ENCODE data around the gene AP3D1. TPM values are rescaled to one million over a fixed set of nuclear protein-coding genes. Genes with fewer than 3 reads are reported as not detected.

Gene AP3D1
- total and polyA plus RNA-seq, 9 of the 15 experiments (the other 6 are each of a cell fraction or from before 2014, with no cell fraction given), result 1.2 to 86.1 (median 35.9) TPM

DNA sequence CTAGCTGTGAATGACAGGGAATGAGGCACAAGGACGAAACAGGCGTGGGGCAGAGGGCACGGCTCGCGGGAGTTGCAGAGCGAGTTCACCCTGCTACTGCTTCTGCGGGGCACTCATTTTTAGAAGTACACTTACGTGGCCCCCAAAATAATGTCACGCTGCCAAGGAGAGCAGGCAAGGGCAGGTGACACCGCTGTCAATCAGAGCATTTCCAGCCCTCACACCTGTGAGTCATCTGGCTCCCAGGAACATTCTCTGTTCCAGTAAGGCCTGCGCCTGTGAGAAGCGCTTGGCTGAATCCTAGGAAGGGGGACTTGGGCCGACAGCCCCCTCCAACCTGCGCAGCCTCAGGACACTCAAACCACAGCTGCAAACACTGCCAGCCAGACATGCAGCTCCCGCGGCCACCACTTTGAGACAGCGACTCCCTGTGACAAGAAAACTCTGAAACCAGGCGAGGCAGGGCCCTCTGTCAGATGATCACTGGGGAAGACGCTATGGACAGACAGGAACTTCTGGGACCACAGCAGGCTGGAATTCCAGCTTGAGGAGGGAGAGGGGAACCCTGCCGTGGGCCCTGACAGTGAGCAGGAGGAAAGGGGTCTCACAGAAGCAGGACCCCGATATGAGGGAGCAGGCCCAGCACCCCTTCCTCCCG is 25.1 kb upstream of the AP3D1 start:
- in situ Hi-C loops (cut with MboI), result no loop called here
- H3K9me3 ChIP-seq (replicated peaks; ENCODE audit: control insufficient read depth, insufficient read depth, low read depth, low read length), result no peaks in the 10 kb centered on the region
- H3K9ac ChIP-seq (ENCODE audit: insufficient read depth in 1 of 2, low read depth in 2 of 2, low read length in 2 of 2), result peak overlapping the region in 1 of 2 experiments; percentile 43; a peak in 2 of 4 replicates
- no peaks in the 10 kb centered on the region for H3K27me3 ChIP-seq (ENCODE audit: control insufficient read depth in 2 of 2, insufficient read depth in 2 of 2, low read length in 2 of 2)
- CTCF ChIA-PET (ENCODE audit: low intra/inter-chr PET ratio), result interaction anchor here (0.7 kb wide), 1 partner anchor 8 kb away, joined by 3 read pairs; no protein-coding TSS in a partner anchor
- FAIRE-seq (no peak), DNase-seq (ENCODE audit: extremely low read depth in 1 of 4, low spot score in 3 of 4) (no peak), ATAC-seq (no peak)
- no peak overlapping the region for H3K4me2 ChIP-seq (ENCODE audit: insufficient read depth, low read length)
- peaks cover 17 to 65% of the 10 kb centered on the region in 2 experiments for H3K4me1 ChIP-seq (replicated peaks in 1 of 2; ENCODE audit: control insufficient read depth in 2 of 2, insufficient read depth in 2 of 2, low read length in 2 of 2)
- H3K79me2 ChIP-seq (ENCODE audit: control insufficient read depth, insufficient read depth, low read length), result peaks cover 97% of the 10 kb centered on the region
- TF ChIP-seq, protein P1, sequence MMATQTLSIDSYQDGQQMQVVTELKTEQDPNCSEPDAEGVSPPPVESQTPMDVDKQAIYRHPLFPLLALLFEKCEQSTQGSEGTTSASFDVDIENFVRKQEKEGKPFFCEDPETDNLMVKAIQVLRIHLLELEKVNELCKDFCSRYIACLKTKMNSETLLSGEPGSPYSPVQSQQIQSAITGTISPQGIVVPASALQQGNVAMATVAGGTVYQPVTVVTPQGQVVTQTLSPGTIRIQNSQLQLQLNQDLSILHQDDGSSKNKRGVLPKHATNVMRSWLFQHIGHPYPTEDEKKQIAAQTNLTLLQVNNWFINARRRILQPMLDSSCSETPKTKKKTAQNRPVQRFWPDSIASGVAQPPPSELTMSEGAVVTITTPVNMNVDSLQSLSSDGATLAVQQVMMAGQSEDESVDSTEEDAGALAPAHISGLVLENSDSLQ (IDR thresholded peaks at IDR 0.05), result peak; percentile 35; the same call in 1 of the 2 replicates
- TF ChIP-seq, protein P2, sequence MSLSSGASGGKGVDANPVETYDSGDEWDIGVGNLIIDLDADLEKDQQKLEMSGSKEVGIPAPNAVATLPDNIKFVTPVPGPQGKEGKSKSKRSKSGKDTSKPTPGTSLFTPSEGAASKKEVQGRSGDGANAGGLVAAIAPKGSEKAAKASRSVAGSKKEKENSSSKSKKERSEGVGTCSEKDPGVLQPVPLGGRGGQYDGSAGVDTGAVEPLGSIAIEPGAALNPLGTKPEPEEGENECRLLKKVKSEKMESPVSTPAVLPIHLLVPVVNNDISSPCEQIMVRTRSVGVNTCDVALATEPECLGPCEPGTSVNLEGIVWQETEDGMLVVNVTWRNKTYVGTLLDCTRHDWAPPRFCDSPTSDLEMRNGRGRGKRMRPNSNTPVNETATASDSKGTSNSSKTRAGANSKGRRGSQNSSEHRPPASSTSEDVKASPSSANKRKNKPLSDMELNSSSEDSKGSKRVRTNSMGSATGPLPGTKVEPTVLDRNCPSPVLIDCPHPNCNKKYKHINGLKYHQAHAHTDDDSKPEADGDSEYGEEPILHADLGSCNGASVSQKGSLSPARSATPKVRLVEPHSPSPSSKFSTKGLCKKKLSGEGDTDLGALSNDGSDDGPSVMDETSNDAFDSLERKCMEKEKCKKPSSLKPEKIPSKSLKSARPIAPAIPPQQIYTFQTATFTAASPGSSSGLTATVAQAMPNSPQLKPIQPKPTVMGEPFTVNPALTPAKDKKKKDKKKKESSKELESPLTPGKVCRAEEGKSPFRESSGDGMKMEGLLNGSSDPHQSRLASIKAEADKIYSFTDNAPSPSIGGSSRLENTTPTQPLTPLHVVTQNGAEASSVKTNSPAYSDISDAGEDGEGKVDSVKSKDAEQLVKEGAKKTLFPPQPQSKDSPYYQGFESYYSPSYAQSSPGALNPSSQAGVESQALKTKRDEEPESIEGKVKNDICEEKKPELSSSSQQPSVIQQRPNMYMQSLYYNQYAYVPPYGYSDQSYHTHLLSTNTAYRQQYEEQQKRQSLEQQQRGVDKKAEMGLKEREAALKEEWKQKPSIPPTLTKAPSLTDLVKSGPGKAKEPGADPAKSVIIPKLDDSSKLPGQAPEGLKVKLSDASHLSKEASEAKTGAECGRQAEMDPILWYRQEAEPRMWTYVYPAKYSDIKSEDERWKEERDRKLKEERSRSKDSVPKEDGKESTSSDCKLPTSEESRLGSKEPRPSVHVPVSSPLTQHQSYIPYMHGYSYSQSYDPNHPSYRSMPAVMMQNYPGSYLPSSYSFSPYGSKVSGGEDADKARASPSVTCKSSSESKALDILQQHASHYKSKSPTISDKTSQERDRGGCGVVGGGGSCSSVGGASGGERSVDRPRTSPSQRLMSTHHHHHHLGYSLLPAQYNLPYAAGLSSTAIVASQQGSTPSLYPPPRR (CRISPR knock-in tag; IDR thresholded peaks at IDR 0.05; ENCODE audit: borderline replicate concordance), result no peak
- TF ChIP-seq TSHZ1 (CRISPR knock-in tag; IDR thresholded peaks at IDR 0.05) (no peak), ZHX1 (conservative IDR thresholded peaks at IDR 0.05; ENCODE audit: low read length) (no peak)
- H4K20me1 ChIP-seq (replicated peaks; ENCODE audit: control insufficient read depth, insufficient read depth, low read length), result peaks cover 58% of the 10 kb centered on the region
- WGBS (ENCODE audit: insufficient coverage, low coverage, missing lambda C conversion rate), result 92% methylated on average over 21 of the region's 22 CpGs
- peaks cover 6% of the 10 kb centered on the region for H3K9me1 ChIP-seq (ENCODE audit: control insufficient read depth, insufficient read depth, low read length)
- no peak overlapping the region for H3K27ac ChIP-seq (ENCODE audit: extremely low read depth, low read depth, low read length)
- H3K36me3 ChIP-seq (ENCODE audit: control insufficient read depth, insufficient read depth, low read length), result peaks cover 67% of the 10 kb centered on the region; the same call in 2 of the 3 replicates
- no peak overlapping the region for H2AFZ ChIP-seq (ENCODE audit: low read depth, low read length)
- BruUV-seq (replicated peaks), result no TSS peak
- intact Hi-C loops (cut with micrococcal nuclease), result no loop called here
- POLR2A ChIA-PET, result interaction anchor here (0.6 to 0.8 kb wide), 3 partner anchors 10 to 1446 kb away, joined by 3 to 6 read pairs (median 5); no protein-coding TSS in a partner anchor
- H3K4me3 ChIP-seq, result no peak overlapping the region
